ENCODE measurements around the gene AMBRA1. TPM values are rescaled to one million over a fixed set of nuclear protein-coding genes. Genes with fewer than 3 reads are reported as not detected.

Gene AMBRA1
- total RNA-seq, 3 donors from 2014 or later (not counting 1 experiment from before 2014, with no cell fraction given) = 41.3 to 52.7 (median 46.2) TPM

GRCh38 chr11:46402957-46403902 lies 190.6 kb downstream of the AMBRA1 start:
- Mint-ChIP-seq H3K4me3 (no peak overlapping the region), H3K27me3 (ENCODE audit: low read depth in 2 of 2) (no peaks in the 10 kb centered on the region), H3K4me1 (no peaks in the 10 kb centered on the region), H3K9me3 (no peaks in the 10 kb centered on the region), H3K36me3 (no peaks in the 10 kb centered on the region), H3K27ac (no peak overlapping the region)
- no peak for ATAC-seq
- H3K27me3 ChIP-seq (ENCODE audit: control insufficient read depth, insufficient read depth, low read length) = no peaks in the 10 kb centered on the region
- H3K4me1 ChIP-seq (ENCODE audit: control insufficient read depth, insufficient read depth, low read length) = no peaks in the 10 kb centered on the region
- WGBS (ENCODE audit: insufficient coverage) = over 99% methylated on average over 6 of the region's 6 CpGs
- H3K36me3 ChIP-seq (ENCODE audit: control insufficient read depth, insufficient read depth, low read length) = peaks cover 34% of the 10 kb centered on the region
- no peak for TF ChIP-seq CTCF (IDR thresholded peaks at IDR 0.05)
- intact Hi-C loops (cut with micrococcal nuclease) = no loop called here
- H3K27ac ChIP-seq (ENCODE audit: low read length) = no peak overlapping the region
- no peak for DNase-seq
- H3K9me3 ChIP-seq (ENCODE audit: control insufficient read depth, insufficient read depth, low read length) = no peaks in the 10 kb centered on the region
- H3K4me3 ChIP-seq (ENCODE audit: low read length) = no peak overlapping the region

DNA sequence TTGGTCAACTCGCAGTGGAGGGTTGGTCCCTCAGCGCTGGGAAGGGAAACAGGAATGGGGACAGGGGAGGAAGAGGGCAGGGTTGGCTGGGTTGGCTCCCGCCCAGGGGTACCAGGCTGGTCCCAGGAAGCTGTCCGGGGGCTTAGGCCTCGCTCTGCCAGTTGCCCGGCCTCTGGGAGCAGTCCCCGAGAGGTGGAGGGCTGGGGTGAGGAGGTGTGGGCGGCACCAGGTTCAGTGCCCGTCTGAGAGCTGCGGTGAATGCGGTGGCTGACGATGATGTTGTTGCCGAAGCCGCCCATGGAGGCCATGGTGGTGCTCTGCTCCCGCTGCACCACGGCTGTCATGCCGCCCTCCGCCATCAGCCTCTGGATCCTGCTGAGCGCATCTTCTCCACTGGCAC lies 196.3 kb downstream of the AMBRA1 start:
- 97% methylated on average over 19 of the region's 19 CpGs for WGBS (ENCODE audit: insufficient coverage)
- no peak overlapping the region for H3K4me3 Mint-ChIP-seq
- H3K4me1 ChIP-seq (ENCODE audit: control insufficient read depth, insufficient read depth, low read length) = peaks cover 6% of the 10 kb centered on the region
- H3K4me1 Mint-ChIP-seq = peaks cover 7 to 9% of the 10 kb centered on the region in 2 donors
- TF ChIP-seq CTCF (IDR thresholded peaks at IDR 0.05) = no peak
- DNase-seq (no peak), ATAC-seq (no peak)
- H3K27me3 ChIP-seq (ENCODE audit: control insufficient read depth, insufficient read depth, low read length) = no peaks in the 10 kb centered on the region
- H3K4me3 ChIP-seq (ENCODE audit: low read length) = no peak overlapping the region
- H3K9me3 Mint-ChIP-seq = no peaks in the 10 kb centered on the region
- H3K27ac Mint-ChIP-seq = no peak overlapping the region
- no peaks in the 10 kb centered on the region for H3K36me3 Mint-ChIP-seq
- peaks cover 4 to 6% of the 10 kb centered on the region in 2 donors for H3K27me3 Mint-ChIP-seq (ENCODE audit: low read depth in 2 of 2)
- peaks cover 16% of the 10 kb centered on the region for H3K36me3 ChIP-seq (ENCODE audit: control insufficient read depth, insufficient read depth, low read length)
- no peak overlapping the region for H3K27ac ChIP-seq (ENCODE audit: low read length)
- intact Hi-C loops (cut with micrococcal nuclease) = no loop called here
- H3K9me3 ChIP-seq (ENCODE audit: control insufficient read depth, insufficient read depth, low read length) = no peaks in the 10 kb centered on the region

GRCh38 chr11:46393759-46394158 lies 200.1 kb downstream of the AMBRA1 start:
- H3K4me1 ChIP-seq (ENCODE audit: control insufficient read depth, insufficient read depth, low read length) = peaks cover 34% of the 10 kb centered on the region
- H3K27ac ChIP-seq (ENCODE audit: low read length) = no peak overlapping the region
- DNase-seq = no peak
- ATAC-seq = no peak
- H3K36me3 ChIP-seq (ENCODE audit: control insufficient read depth, insufficient read depth, low read length) = peaks cover 10% of the 10 kb centered on the region
- WGBS (ENCODE audit: insufficient coverage) = 87% methylated on average over 4 of the region's 4 CpGs
- TF ChIP-seq CTCF (IDR thresholded peaks at IDR 0.05) = no peak
- no peaks in the 10 kb centered on the region for H3K9me3 ChIP-seq (ENCODE audit: control insufficient read depth, insufficient read depth, low read length)
- intact Hi-C loops (cut with micrococcal nuclease) = no loop called here
- Mint-ChIP-seq H3K4me1 (peaks cover 14 to 24% of the 10 kb centered on the region in 2 donors), H3K4me3 (peak overlapping the region; percentile 80), H3K36me3 (no peaks in the 10 kb centered on the region), H3K27me3 (ENCODE audit: low read depth in 2 of 2) (peaks cover 8 to 10% of the 10 kb centered on the region in 2 donors), H3K27ac (no peak overlapping the region), H3K9me3 (no peaks in the 10 kb centered on the region)
- peaks cover 22% of the 10 kb centered on the region for H3K27me3 ChIP-seq (ENCODE audit: control insufficient read depth, insufficient read depth, low read length)
- H3K4me3 ChIP-seq (ENCODE audit: low read length) = no peak overlapping the region

Measured in natural killer cell (primary cell).